GM20431 (cell line): ENCODE measurements around the gene MVB12B.

Experiments
- in situ Hi-C: fragments of 300-500 bp; cut with MseI, MboI; formaldehyde crosslinking; loops from one replicate; pipeline ENCODE4 v1.15.0; 2020; ENCODE audit warnings: low sequenced_read_pairs; ENCODE audit not compliant: unreplicated experiment

Gene MVB12B

DNA sequence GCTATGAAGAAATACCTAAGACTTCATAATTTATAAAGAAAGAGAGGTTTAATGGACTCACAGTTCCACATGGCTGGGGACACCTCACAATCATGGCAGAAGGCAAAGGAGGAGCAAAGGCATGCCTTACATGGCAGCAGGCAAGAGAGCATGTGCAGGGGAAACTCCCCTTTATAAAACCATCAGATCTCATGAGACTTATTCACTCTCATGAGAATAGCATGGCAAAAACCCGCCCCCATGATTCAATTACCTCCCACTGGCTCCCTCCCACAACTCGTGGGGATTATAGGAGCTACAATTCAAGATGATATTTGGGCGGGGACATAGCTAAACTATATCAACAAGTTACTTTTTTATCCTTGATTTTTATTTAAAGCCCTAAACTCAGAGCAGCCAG is 150.8 kb downstream of the MVB12B start:
- in situ Hi-C loops, result loop anchor here (25.0 kb wide), 1 partner anchor 165 kb away; no protein-coding TSS in a partner anchor

- in situ Hi-C loops, result loop anchor here (25.0 kb wide), 1 partner anchor 166 kb away; no protein-coding TSS in a partner anchor
Measured at GRCh38 chr9:126478216-126478981, 151.8 kb downstream of the MVB12B start.

- in situ Hi-C loops, result loop anchor here (25.0 kb wide), 1 partner anchor 167 kb away; no protein-coding TSS in a partner anchor
Measured at GRCh38 chr9:126479515-126479914, 152.9 kb downstream of the MVB12B start.

GRCh38 chr9:126480813-126481212 is 154.2 kb downstream of the MVB12B start:
- in situ Hi-C loops, result loop anchor here (25.0 kb wide), 1 partner anchor 169 kb away; no protein-coding TSS in a partner anchor

DNA sequence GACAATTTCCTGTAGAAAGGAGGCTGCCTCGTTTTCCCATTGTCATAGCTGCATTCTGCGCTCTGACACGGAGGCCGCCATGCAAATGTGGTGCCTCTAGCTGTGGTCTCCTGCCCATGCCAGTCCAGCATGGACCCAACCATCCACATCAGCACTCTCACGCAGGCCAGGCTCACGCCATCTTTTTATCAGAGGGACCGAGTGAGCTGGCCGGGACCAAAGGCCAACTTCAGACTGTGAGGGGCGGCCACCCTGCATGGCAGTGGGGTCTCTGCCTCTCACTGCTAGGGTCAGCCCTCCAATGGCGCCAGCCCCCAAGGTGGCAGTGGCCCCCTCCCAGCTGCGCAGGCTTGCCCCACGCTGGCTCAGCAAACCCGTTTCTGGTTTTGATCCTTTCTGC is 155.2 kb downstream of the MVB12B start:
- in situ Hi-C loops, result loop anchor here (25.0 kb wide), 1 partner anchor 170 kb away; no protein-coding TSS in a partner anchor

GRCh38 chr9:126482361-126483044 is 155.9 kb downstream of the MVB12B start:
- in situ Hi-C loops, result loop anchor here (25.0 kb wide), 1 partner anchor 170 kb away; no protein-coding TSS in a partner anchor

GRCh38 chr9:126483468-126484073 is 156.9 kb downstream of the MVB12B start:
- in situ Hi-C loops, result loop anchor here (25.0 kb wide), 1 partner anchor 171 kb away; no protein-coding TSS in a partner anchor

- in situ Hi-C loops, result loop anchor here (25.0 kb wide), 1 partner anchor 173 kb away; no protein-coding TSS in a partner anchor
Measured at GRCh38 chr9:126485662-126486061, 159.0 kb downstream of the MVB12B start.

DNA sequence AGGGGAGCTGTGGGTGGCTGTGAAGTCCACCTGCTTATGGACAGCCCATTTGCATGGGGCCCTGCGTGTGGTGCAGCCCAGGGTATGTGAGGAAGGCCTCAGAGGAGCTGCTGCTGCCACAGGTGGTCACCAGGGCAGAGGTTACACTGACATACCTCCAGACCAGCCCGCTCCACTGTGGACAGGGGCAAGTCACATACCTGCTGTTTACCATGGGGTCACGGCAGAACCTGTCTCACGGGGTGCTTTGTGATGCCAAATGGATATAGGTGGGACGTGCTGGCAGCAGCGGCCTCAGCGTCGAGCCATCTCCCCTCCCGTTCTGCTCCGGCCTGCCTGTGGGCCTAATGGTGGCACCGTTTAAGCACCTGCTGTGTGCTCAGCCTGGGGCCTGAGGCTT is 159.6 kb downstream of the MVB12B start:
- in situ Hi-C loops, result loop anchor here (25.0 kb wide), 1 partner anchor 174 kb away; no protein-coding TSS in a partner anchor

DNA sequence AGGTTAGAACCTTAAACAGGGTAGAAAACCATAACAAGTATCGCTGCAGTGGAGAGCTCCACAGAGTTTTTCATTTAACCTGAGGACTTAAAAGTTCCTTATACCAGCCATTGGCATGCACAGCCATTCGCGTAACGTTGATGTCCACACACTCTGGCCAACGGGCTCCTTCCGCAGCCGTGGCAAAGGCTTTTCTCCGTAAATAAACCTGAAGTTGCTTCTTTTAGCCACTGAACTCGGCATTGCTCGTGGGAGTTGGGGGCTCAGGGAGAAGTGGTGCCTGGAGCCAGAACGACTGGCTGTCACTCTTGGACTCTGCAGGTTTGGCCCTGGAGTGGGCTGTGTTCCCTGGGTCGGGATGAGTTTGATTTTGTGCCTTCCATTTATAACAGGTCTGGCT is 161.2 kb downstream of the MVB12B start:
- in situ Hi-C loops, result loop anchor here (25.0 kb wide), 1 partner anchor 176 kb away; no protein-coding TSS in a partner anchor

GRCh38 chr9:126488310-126488709 is 161.7 kb downstream of the MVB12B start:
- in situ Hi-C loops, result loop anchor here (25.0 kb wide), 1 partner anchor 176 kb away; no protein-coding TSS in a partner anchor

GRCh38 chr9:126488881-126489404 is 162.3 kb downstream of the MVB12B start:
- in situ Hi-C loops, result loop anchor here (25.0 kb wide), 1 partner anchor 177 kb away; no protein-coding TSS in a partner anchor

DNA sequence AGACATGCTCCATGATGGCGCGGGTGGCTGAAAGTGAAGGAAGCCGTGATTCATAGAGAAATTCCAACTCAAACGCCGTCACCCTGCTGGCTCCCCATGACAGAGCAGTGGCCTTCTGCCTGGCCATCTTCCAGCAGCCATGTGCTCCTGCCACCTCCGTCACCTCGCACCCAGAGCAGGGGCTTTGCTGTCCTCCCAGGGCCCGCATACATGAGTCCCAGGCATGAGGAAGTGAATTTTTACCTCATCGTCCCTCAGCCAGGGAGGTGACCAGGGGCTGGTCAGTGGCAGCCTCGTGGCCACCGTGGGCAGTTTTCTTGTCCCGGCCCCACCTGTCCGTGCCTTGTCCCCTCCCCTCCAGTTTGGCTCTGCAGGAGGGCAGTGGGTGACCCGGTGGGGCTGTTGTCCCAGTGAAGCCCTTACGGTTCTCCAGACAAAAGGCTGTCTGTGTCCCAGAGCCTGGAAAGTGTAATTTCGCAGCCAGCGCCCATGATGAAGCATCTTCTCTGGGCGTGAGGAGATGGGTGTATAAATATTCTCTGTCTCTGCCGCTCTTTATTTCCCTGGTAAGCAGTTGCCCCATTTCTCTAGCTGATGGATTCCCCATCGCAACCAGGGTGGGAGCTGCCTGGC is 163.1 kb downstream of the MVB12B start:
- in situ Hi-C loops, result loop anchor here (25.0 kb wide), 1 partner anchor 177 kb away; no protein-coding TSS in a partner anchor

DNA sequence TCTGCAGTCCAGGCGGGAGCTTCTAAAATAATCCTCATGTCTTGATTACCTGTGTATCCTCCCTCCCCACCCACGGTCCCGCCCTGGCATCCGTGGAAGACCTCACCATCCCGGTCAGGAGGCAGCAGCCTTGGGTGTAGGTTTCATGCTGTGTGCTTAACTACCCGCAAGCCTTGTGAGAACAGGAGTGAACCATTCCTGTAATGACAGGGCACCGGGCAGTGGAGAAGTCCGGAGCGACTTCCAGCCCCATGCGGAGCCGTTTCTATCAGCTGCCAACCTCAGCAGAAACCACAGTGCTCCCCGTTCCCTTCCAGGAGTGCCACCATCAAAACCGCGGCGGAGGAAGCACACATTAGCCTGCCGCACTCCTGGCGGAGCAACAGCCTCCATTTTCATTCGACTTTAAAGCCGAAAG is 163.6 kb downstream of the MVB12B start:
- in situ Hi-C loops, result loop anchor here (25.0 kb wide), 1 partner anchor 178 kb away; no protein-coding TSS in a partner anchor

DNA sequence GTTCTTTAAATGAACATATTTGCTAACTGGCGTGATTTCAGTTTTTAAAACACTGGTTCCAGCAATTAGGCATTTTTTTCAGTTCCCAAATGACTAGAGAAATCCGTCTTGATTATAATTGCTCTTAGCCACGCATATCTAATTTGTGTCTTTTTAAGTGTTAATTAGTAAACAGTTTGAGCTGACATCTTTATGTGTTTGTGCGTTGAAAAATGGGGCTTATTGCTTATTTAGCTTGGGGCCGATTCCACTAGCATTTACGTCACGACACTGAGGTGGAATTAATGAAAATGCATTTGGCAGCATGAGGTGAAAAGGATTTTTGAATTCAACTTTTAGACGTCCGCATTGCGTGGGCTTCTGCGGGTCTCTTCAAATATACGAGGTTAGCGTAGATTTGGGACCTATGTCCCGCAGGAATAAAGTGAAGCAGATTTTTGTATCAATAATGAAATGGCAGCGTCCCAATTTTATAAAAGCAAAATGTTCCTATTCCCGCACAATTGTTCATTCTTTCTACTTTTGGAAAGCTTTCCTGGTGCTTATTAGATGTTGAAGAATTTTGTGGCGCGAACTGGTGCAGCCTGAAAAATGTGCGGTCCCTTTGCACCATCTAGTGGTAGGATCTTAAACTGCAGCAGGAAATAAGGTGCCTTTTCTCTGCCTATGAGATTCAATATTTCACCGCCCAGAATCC is 164.4 kb downstream of the MVB12B start:
- in situ Hi-C loops, result loop anchor here (25.0 kb wide), 1 partner anchor 179 kb away; no protein-coding TSS in a partner anchor

GRCh38 chr9:126491568-126491879 is 164.9 kb downstream of the MVB12B start:
- in situ Hi-C loops, result loop anchor here (25.0 kb wide), 1 partner anchor 179 kb away; no protein-coding TSS in a partner anchor

DNA sequence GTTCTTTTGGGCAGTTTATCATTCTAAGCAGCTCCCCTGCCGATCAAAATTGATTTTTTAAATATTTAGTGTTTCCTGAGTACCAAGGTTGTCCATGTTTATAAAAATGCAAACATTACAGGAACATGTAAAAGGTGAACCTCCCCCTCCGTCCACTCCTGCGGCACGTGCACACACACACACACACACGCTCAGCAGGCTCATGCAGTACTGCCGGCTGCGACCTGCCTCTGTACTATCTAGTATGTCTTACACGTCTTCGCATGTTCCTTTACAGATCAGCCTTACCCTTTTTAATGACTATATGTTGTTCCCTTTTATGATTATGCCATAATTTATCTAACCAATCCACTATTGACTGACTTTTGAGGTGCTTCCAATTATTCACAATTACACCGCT is 165.3 kb downstream of the MVB12B start:
- in situ Hi-C loops, result loop anchor here (25.0 kb wide), 1 partner anchor 180 kb away; no protein-coding TSS in a partner anchor

- in situ Hi-C loops, result loop anchor here (25.0 kb wide), 1 partner anchor 182 kb away; no protein-coding TSS in a partner anchor
Measured at GRCh38 chr9:126494264-126494663, 167.6 kb downstream of the MVB12B start.

- in situ Hi-C loops, result loop anchor here (25.0 kb wide), 1 partner anchor 182 kb away; no protein-coding TSS in a partner anchor
Measured at GRCh38 chr9:126494746-126495145, 168.1 kb downstream of the MVB12B start.
